WTC11 (cell line): ENCODE measurements around the gene HNRNPUL1.

ENCODE experiments used
- ETV6 ChIP-seq: sonication (generic); formaldehyde crosslinking; IDR thresholded peaks from 2 replicates; pipeline ENCODE4 v1.8.1; 2022; ENCODE audit warnings: mild to moderate bottlenecking, missing genetic modification reagents
- JUN ChIP-seq: sonication (generic); formaldehyde crosslinking; IDR thresholded peaks from 2 replicates; pipeline ENCODE4 v1.8.0; 2023; ENCODE audit warnings: mild to moderate bottlenecking, missing genetic modification reagents
- MAX ChIP-seq: sonication (generic); formaldehyde crosslinking; IDR thresholded peaks from 2 replicates; pipeline ENCODE4 v1.8.0; 2022; ENCODE audit warnings: mild to moderate bottlenecking, missing genetic modification reagents
- NR3C1 ChIP-seq: sonication (generic); formaldehyde crosslinking; conservative IDR thresholded peaks from 2 replicates; pipeline ENCODE4 v1.8.1; 2023; ENCODE audit warnings: low read depth, mild to moderate bottlenecking, missing genetic modification reagents
- SP1 ChIP-seq: sonication (generic); formaldehyde crosslinking; conservative IDR thresholded peaks from 2 replicates; pipeline ENCODE4 v1.8.1; 2022; ENCODE audit warnings: missing genetic modification reagents
- ZNF232 ChIP-seq: sonication (generic); formaldehyde crosslinking; IDR thresholded peaks from 2 replicates; pipeline ENCODE4 v1.8.0; 2022; ENCODE audit warnings: mild to moderate bottlenecking, missing genetic modification reagents
- ZNF263 ChIP-seq: sonication (generic); formaldehyde crosslinking; IDR thresholded peaks from 2 replicates; pipeline ENCODE4 v1.8.1; 2022; ENCODE audit warnings: low read depth, mild to moderate bottlenecking, moderate library complexity, missing genetic modification reagents
- ZNF425 ChIP-seq: fragments of 250-450 bp; sonication (Bioruptor Pico); conservative IDR thresholded peaks from 2 replicates; pipeline ENCODE4 v1.9.0; 2021; ENCODE audit warnings: mild to moderate bottlenecking
- TF ChIP-seq, protein P1 (sequence below): sonication (generic); formaldehyde crosslinking; IDR thresholded peaks from 2 replicates; pipeline ENCODE4 v1.8.1; 2023; ENCODE audit warnings: mild to moderate bottlenecking, missing genetic modification reagents, borderline replicate concordance
- TF ChIP-seq, protein P2 (sequence below): sonication (generic); formaldehyde crosslinking; IDR thresholded peaks from 2 replicates; pipeline ENCODE4 v1.8.0; 2022; ENCODE audit warnings: missing genetic modification reagents
- TF ChIP-seq, protein P3 (sequence below): fragments of 200-600 bp; IDR thresholded peaks from 2 replicates; pipeline ENCODE4 v1.8.0; 2022; ENCODE audit warnings: antibody characterized with exemption
- TF ChIP-seq, protein P4 (sequence below): sonication (generic); formaldehyde crosslinking; conservative IDR thresholded peaks from 2 replicates; pipeline ENCODE4 v1.8.1; 2022; ENCODE audit warnings: mild to moderate bottlenecking, missing genetic modification reagents
- TF ChIP-seq, protein P5 (sequence below): sonication (generic); formaldehyde crosslinking; IDR thresholded peaks from 2 replicates; pipeline ENCODE4 v1.8.0; 2023; ENCODE audit warnings: missing genetic modification reagents, mild to moderate bottlenecking, borderline replicate concordance

DNA sequence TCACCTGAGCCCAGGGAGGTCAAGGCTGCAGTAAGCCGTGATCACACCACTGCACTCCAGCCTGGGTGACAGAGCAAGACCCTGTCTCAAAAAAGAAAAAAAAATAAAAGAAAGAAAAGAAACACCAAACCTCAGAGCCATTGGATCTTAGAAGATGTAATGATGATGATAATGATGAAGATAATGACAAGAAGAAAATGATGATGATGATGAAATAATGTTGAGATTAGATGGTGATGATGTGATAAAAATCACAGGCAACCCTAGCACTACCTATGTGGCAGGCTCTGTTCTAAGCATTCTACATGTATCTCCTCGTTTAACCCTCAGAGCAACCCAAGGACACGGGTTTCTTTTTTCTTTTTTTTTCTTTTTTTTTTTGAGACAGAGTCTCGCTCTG is 20.1 kb upstream of the HNRNPUL1 start:
- no peak for TF ChIP-seq ZNF425 (CRISPR knock-in tag)
- TF ChIP-seq ZNF263 (CRISPR knock-in tag) = no peak
- TF ChIP-seq, protein P1, sequence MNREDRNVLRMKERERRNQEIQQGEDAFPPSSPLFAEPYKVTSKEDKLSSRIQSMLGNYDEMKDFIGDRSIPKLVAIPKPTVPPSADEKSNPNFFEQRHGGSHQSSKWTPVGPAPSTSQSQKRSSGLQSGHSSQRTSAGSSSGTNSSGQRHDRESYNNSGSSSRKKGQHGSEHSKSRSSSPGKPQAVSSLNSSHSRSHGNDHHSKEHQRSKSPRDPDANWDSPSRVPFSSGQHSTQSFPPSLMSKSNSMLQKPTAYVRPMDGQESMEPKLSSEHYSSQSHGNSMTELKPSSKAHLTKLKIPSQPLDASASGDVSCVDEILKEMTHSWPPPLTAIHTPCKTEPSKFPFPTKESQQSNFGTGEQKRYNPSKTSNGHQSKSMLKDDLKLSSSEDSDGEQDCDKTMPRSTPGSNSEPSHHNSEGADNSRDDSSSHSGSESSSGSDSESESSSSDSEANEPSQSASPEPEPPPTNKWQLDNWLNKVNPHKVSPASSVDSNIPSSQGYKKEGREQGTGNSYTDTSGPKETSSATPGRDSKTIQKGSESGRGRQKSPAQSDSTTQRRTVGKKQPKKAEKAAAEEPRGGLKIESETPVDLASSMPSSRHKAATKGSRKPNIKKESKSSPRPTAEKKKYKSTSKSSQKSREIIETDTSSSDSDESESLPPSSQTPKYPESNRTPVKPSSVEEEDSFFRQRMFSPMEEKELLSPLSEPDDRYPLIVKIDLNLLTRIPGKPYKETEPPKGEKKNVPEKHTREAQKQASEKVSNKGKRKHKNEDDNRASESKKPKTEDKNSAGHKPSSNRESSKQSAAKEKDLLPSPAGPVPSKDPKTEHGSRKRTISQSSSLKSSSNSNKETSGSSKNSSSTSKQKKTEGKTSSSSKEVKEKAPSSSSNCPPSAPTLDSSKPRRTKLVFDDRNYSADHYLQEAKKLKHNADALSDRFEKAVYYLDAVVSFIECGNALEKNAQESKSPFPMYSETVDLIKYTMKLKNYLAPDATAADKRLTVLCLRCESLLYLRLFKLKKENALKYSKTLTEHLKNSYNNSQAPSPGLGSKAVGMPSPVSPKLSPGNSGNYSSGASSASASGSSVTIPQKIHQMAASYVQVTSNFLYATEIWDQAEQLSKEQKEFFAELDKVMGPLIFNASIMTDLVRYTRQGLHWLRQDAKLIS = no peak
- no peak for TF ChIP-seq ETV6 (CRISPR knock-in tag)
- TF ChIP-seq, protein P2, sequence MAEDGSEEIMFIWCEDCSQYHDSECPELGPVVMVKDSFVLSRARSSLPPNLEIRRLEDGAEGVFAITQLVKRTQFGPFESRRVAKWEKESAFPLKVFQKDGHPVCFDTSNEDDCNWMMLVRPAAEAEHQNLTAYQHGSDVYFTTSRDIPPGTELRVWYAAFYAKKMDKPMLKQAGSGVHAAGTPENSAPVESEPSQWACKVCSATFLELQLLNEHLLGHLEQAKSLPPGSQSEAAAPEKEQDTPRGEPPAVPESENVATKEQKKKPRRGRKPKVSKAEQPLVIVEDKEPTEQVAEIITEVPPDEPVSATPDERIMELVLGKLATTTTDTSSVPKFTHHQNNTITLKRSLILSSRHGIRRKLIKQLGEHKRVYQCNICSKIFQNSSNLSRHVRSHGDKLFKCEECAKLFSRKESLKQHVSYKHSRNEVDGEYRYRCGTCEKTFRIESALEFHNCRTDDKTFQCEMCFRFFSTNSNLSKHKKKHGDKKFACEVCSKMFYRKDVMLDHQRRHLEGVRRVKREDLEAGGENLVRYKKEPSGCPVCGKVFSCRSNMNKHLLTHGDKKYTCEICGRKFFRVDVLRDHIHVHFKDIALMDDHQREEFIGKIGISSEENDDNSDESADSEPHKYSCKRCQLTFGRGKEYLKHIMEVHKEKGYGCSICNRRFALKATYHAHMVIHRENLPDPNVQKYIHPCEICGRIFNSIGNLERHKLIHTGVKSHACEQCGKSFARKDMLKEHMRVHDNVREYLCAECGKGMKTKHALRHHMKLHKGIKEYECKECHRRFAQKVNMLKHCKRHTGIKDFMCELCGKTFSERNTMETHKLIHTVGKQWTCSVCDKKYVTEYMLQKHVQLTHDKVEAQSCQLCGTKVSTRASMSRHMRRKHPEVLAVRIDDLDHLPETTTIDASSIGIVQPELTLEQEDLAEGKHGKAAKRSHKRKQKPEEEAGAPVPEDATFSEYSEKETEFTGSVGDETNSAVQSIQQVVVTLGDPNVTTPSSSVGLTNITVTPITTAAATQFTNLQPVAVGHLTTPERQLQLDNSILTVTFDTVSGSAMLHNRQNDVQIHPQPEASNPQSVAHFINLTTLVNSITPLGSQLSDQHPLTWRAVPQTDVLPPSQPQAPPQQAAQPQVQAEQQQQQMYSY (CRISPR knock-in tag) = no peak
- TF ChIP-seq, protein P3, sequence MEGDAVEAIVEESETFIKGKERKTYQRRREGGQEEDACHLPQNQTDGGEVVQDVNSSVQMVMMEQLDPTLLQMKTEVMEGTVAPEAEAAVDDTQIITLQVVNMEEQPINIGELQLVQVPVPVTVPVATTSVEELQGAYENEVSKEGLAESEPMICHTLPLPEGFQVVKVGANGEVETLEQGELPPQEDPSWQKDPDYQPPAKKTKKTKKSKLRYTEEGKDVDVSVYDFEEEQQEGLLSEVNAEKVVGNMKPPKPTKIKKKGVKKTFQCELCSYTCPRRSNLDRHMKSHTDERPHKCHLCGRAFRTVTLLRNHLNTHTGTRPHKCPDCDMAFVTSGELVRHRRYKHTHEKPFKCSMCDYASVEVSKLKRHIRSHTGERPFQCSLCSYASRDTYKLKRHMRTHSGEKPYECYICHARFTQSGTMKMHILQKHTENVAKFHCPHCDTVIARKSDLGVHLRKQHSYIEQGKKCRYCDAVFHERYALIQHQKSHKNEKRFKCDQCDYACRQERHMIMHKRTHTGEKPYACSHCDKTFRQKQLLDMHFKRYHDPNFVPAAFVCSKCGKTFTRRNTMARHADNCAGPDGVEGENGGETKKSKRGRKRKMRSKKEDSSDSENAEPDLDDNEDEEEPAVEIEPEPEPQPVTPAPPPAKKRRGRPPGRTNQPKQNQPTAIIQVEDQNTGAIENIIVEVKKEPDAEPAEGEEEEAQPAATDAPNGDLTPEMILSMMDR = no peak
- TF ChIP-seq, protein P4, sequence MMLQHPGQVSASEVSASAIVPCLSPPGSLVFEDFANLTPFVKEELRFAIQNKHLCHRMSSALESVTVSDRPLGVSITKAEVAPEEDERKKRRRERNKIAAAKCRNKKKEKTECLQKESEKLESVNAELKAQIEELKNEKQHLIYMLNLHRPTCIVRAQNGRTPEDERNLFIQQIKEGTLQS (CRISPR knock-in tag) = no peak
- no peak for TF ChIP-seq SP1 (CRISPR knock-in tag)
- TF ChIP-seq ZNF232 = no peak
- TF ChIP-seq, protein P5, sequence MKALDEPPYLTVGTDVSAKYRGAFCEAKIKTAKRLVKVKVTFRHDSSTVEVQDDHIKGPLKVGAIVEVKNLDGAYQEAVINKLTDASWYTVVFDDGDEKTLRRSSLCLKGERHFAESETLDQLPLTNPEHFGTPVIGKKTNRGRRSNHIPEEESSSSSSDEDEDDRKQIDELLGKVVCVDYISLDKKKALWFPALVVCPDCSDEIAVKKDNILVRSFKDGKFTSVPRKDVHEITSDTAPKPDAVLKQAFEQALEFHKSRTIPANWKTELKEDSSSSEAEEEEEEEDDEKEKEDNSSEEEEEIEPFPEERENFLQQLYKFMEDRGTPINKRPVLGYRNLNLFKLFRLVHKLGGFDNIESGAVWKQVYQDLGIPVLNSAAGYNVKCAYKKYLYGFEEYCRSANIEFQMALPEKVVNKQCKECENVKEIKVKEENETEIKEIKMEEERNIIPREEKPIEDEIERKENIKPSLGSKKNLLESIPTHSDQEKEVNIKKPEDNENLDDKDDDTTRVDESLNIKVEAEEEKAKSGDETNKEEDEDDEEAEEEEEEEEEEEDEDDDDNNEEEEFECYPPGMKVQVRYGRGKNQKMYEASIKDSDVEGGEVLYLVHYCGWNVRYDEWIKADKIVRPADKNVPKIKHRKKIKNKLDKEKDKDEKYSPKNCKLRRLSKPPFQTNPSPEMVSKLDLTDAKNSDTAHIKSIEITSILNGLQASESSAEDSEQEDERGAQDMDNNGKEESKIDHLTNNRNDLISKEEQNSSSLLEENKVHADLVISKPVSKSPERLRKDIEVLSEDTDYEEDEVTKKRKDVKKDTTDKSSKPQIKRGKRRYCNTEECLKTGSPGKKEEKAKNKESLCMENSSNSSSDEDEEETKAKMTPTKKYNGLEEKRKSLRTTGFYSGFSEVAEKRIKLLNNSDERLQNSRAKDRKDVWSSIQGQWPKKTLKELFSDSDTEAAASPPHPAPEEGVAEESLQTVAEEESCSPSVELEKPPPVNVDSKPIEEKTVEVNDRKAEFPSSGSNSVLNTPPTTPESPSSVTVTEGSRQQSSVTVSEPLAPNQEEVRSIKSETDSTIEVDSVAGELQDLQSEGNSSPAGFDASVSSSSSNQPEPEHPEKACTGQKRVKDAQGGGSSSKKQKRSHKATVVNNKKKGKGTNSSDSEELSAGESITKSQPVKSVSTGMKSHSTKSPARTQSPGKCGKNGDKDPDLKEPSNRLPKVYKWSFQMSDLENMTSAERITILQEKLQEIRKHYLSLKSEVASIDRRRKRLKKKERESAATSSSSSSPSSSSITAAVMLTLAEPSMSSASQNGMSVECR (CRISPR knock-in tag) = no peak
- TF ChIP-seq MAX (CRISPR knock-in tag) = no peak
- TF ChIP-seq JUN = no peak
- no peak for TF ChIP-seq NR3C1 (CRISPR knock-in tag)
